ENCODE data around the gene EEF2KMT.

DNA sequence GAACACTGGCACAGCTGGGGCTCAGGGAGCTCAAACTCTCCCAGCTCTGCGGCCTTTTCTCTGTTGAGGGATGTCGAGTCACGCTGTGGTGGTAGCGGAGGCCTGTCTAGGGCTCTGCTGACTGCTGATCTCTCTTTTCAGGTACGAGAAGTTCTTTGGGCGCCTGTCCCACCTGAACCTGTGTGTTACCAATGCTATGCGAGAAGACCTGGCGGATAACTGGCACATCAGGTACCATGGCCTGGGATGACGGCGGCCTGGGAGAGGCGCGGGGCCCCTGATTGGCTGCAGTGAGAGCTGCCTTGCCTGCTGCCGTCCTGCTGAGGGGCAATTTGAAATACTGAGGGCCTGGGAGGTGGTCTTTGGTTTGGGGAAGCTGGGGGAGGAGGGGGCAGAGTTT lies 20.3 kb downstream of the EEF2KMT start:
- TF ChIP-seq, protein P1, sequence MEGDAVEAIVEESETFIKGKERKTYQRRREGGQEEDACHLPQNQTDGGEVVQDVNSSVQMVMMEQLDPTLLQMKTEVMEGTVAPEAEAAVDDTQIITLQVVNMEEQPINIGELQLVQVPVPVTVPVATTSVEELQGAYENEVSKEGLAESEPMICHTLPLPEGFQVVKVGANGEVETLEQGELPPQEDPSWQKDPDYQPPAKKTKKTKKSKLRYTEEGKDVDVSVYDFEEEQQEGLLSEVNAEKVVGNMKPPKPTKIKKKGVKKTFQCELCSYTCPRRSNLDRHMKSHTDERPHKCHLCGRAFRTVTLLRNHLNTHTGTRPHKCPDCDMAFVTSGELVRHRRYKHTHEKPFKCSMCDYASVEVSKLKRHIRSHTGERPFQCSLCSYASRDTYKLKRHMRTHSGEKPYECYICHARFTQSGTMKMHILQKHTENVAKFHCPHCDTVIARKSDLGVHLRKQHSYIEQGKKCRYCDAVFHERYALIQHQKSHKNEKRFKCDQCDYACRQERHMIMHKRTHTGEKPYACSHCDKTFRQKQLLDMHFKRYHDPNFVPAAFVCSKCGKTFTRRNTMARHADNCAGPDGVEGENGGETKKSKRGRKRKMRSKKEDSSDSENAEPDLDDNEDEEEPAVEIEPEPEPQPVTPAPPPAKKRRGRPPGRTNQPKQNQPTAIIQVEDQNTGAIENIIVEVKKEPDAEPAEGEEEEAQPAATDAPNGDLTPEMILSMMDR (optimal IDR thresholded peaks at IDR 0.05 in 1 of 3, IDR thresholded peaks at IDR 0.05 in 1 of 3, conservative IDR thresholded peaks at IDR 0.05 in 1 of 3; ENCODE audit: extremely low read depth in 1 of 3, insufficient read depth in 2 of 3, low read length in 3 of 3): no peak
- no peak for TF ChIP-seq EZH2 (IDR thresholded peaks at IDR 0.05; ENCODE audit: low read length)
